Left ventricle myocardium superior (tissue), 1 donor: Measurements from ENCODE around the gene UBXN10. TPM values are rescaled to one million over a fixed set of nuclear protein-coding genes. Genes with fewer than 3 reads are reported as not detected.
"Not testable (repeated sequence)": the region's sequence is repeated elsewhere in the genome, so short reads cannot be mapped to it uniquely, and the experiment has no call there.

Source experiments
- ATAC-seq: fragments of 200-7000 bp; cut with Tn5 transposase; one replicate; pipeline ENCODE4 v1.9.1; 2020; ENCODE audit warnings: mild to moderate bottlenecking, moderate library complexity
- DNase-seq: peaks from one replicate; pipeline ENCODE4 v3.0.0-alpha.2; 2020
- intact Hi-C: fragments of 100-400 bp; cut with micrococcal nuclease; formaldehyde crosslinking; loops from one replicate; pipeline ENCODE4 v1.11.0; 2022
- total RNA-seq: library from RNA; stranded (reverse); fragmentation: NEBNext Ultra II Directional; extraction: Animal tissue kit (Norgen Biotek cat#: 25700); gene quantifications from one replicate; pipeline ENCODE4 v1.2.1, GENCODE V29; 2021
- donor health status: DM: no; HTN: yes; CAD: no; lungs with severe emphysema.

The UBXN10 gene
- total RNA-seq, 1 donor from 2014 or later: 0.92 TPM

- intact Hi-C loops: no loop called here
- DNase-seq (no peak), ATAC-seq (no peak)
Observed at GRCh38 chr1:20223551-20224419, 37.9 kb downstream of the UBXN10 start.

GRCh38 chr1:20224546-20224945 lies 38.6 kb downstream of the UBXN10 start:
- ATAC-seq (no peak), DNase-seq (no peak)
- intact Hi-C loops: no loop called here

GRCh38 chr1:20227704-20228103 lies 41.8 kb downstream of the UBXN10 start:
- no peak for DNase-seq
- no peak for ATAC-seq
- intact Hi-C loops: no loop called here

- ATAC-seq (no peak), DNase-seq (no peak)
- intact Hi-C loops: no loop called here
Observed at GRCh38 chr1:20228314-20228825, 42.5 kb downstream of the UBXN10 start.

DNA sequence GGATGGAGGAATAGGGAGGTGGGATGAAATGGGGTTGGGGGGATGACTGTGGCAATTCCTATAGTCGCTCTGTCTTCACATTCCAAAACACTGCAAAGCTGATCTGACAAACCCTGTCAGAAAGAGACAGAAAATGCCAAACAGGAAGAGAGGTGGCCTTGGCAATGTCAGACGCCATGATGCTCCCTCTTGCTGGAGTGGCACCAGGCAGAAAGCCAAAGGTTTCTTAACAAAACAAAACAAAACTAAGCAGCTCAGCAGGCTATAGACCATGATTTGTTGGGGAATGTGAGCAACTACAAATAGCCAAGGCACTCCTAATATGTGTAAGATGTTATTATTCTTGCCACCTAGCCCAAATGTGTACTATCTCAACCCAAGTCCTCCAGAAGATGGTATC lies 43.3 kb downstream of the UBXN10 start:
- ATAC-seq: no peak
- intact Hi-C loops: no loop called here
- no peak for DNase-seq

GRCh38 chr1:20232564-20232963 lies 46.7 kb downstream of the UBXN10 start:
- DNase-seq, intact Hi-C loops, ATAC-seq: not testable (repeated sequence)

DNA sequence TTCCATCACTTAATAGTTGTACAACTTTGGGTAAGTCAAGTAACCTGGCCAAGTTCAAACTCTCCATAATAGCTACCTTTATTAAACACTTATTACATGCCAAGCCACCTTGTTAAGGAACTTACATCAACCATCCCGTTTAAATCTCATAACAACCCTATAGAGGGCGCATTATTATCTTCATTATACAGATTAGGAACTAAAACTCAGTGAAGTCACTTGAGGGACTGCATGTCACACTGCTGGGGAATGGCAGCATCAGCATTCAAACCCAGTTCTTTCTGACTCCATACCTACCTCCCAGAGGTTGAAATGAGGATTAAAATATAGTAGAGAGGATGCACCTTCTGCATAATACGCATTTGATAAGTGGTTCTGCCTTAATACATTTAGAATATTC lies 47.5 kb downstream of the UBXN10 start:
- peak; percentile 59 for ATAC-seq

DNA sequence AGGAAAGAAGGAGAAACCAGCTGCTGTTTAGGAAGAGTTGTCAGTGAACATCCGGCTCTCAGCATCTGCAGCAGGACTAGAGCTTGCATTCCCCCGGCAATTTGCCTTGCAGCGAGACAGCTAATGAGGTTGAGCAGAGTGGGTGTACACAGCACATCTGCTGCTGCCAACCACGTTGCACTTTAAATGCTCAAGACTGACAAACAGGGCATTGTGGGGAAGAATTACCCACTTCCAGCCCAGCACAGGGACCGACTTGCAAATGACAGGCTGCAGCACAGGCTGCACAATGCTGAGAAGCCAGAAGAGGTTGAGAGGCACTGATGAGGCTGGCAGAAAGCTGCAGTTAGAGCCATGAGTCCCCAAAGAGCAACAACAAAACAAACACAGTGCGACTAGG lies 48.0 kb downstream of the UBXN10 start:
- DNase-seq (no peak), ATAC-seq (no peak)
- intact Hi-C loops: no loop called here

More for the DNA sequence above, 47.5 kb downstream of the UBXN10 start:
- intact Hi-C loops: no loop called here
- DNase-seq: no peak

GRCh38 chr1:20234788-20235535 lies 49.1 kb downstream of the UBXN10 start:
- ATAC-seq (no peak), DNase-seq (no peak)
- intact Hi-C loops: no loop called here

DNA sequence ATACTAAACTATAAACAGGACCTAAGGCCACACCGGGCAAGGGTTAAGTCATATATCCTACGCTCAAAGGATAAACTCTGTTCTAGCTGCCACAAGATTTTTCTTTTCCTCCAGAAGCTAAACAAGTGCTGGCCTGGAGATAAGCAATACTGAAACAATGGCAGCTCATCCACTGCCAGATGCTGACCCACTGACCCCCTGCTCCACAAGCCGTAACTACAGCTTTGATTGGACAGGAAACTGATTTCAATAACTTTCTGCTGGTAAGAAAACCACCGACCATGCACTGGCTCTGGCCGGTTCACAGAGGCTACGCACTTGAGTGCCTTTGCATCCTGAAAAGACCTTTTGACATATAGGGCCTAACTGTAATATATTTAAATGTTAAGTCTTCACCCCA lies 51.8 kb downstream of the UBXN10 start:
- DNase-seq: no peak
- no peak for ATAC-seq
- intact Hi-C loops: no loop called here

GRCh38 chr1:20240012-20240411 lies 54.1 kb downstream of the UBXN10 start:
- ATAC-seq: no peak
- intact Hi-C loops: no loop called here
- no peak for DNase-seq

GRCh38 chr1:20242890-20243479 lies 57.1 kb downstream of the UBXN10 start:
- ATAC-seq (no peak), DNase-seq (no peak)
- intact Hi-C loops: no loop called here

Other genes starting within 250 kb of the UBXN10 start
- gene PLA2G2A, start 206.5 kb upstream of the UBXN10 start, total RNA-seq: 82.2 TPM
- gene PLA2G5, start 115.9 kb upstream of the UBXN10 start, total RNA-seq: 47.1 TPM
- gene PLA2G2D, start 66.6 kb upstream of the UBXN10 start, total RNA-seq: not detected
- gene PLA2G2F, start 46.8 kb upstream of the UBXN10 start, total RNA-seq: not detected
- not detected for gene PLA2G2C, start 422 bp downstream of the UBXN10 start, total RNA-seq
- not detected for gene VWA5B1, start 104.8 kb downstream of the UBXN10 start, total RNA-seq